ENCODE measurements around the gene FCER2.
"Not testable (repeated sequence)": the region's sequence is repeated elsewhere in the genome, so short reads cannot be mapped to it uniquely, and the experiment has no call there.

The FCER2 gene

DNA sequence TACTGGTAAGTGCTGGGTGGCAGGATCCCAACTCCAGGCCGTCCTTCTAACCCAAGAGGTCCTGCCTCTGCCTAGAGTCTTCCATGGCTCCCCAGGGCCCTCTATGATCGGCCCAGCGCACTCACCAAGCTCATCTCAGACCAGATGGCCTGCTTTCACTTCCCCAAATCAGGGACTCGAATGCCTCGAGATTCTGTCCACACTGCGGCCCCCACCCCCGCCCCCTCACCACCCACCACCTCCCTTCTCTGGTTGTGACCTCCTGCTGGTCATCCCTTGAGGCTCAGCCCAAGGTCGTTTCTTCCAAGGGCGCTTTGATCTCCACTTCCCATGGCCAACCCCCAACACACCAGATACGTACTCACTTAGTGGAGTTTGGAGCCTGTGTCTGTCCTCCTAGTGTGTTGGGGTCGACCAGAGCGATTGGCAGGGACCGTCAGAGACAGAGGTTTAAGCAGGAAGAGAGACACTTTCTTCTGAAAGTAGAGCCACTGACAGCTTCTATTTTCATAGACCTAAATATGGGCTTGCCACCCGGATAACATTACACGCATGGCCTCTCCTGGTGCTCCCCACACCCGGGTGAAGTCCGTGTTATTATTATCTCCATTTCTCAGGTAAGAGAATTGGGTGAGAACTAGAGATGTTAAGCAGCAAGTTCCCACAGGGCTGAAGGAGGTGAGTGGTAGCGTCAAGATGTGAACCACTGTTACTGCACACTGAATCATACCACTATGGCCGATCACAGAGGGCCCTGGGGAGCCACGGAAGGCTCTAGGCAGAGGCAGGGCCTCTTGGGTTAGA, at the start of gene FCER2:
FCER2 (minus strand) TSS at position 478 of the 804 bp plus-strand sequence. CDS start 2,371 bp downstream, outside the sequence.
- no peak for ATAC-seq

DNA sequence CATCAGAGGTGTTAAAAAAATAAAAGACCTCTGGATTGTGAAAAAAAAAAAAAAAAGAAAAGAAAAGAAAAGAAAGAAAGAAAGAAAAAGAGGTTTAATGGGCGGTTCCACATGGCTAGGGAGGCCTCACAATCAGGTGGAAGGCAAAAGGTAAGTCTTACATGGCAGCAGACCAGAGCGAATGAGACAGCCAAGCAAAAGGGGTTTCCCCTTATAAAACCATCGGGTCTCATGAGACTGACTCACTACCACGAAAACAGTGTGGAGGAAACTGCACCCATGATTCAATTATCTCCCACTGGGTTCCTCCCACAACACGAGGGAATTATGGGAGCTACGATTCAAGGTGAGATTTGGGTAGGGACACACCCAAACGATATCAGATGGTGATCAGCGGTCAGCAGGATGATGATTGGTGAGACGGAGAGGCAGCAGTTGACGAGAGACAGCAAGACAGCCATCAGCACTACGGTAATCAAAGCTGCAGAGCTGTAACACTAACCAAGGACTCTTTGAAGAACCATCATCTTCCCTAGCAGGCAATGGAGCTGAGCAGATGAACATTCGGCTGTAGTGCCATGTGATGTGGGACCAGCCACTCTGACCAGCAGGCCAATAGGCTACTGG, 49.3 kb upstream of the FCER2 start:
- peak; percentile 98 to 99 for ATAC-seq

GRCh38 chr19:7748756-7749155, 46.8 kb upstream of the FCER2 start:
- no peak for ATAC-seq

DNA sequence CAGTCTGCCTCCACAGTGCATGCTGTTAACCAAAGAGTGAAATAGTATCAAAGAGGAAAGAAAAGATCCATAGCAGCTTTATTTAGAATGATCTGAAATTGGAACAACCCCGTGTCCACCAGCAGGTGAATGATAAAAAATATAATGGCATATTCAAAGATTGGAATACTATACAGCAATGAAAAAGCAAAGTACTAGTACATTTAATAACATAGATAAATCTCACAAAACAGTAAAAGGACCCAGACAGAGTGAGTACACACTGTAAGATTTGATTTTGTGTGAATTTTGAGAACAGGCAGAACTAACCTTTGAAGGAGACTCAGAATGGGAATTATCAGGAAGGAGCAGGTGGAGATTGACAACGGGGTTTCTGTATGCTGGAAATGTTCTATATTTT, 46.2 kb upstream of the FCER2 start:
- ATAC-seq = no peak

GRCh38 chr19:7746903-7747884, 45.3 kb upstream of the FCER2 start, which contains the start of gene CD209:
CD209 (minus strand) TSS chr19:7747534; CDS start chr19:7747511, 23 bp downstream.
- ATAC-seq = no peak

- ATAC-seq = not testable (repeated sequence)
These were observed 44.4 kb upstream of the FCER2 start for GRCh38 chr19:7746306-7746705.

- ATAC-seq = no peak
These were observed 43.1 kb upstream of the FCER2 start for GRCh38 chr19:7744871-7745650.

GRCh38 chr19:7744199-7744786, 42.4 kb upstream of the FCER2 start:
- ATAC-seq = no peak

GRCh38 chr19:7743425-7743841, 41.5 kb upstream of the FCER2 start:
- peak; percentile 58 to 77 for ATAC-seq

DNA sequence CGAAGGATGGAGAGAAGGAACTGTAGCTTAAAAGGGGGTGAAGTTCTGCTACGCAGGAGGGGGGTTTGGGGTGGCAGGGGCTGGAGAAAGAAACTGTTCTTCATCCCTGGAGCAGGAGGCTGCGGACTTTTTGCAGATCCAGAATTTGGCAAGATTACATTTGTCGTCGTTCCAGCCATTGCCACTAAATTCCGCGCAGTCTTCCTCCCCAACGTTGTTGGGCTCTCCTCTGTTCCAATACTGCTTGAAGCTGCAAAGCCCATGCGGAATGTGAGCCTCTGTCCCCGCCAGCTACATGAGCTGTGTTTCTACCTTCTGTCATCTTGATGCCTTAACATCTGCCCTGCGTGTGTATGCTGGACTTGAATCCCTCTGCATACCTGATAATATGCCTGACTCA, 41.1 kb upstream of the FCER2 start:
- no peak for ATAC-seq

- no peak for ATAC-seq
These were observed 40.6 kb upstream of the FCER2 start for GRCh38 chr19:7742575-7742974.

DNA sequence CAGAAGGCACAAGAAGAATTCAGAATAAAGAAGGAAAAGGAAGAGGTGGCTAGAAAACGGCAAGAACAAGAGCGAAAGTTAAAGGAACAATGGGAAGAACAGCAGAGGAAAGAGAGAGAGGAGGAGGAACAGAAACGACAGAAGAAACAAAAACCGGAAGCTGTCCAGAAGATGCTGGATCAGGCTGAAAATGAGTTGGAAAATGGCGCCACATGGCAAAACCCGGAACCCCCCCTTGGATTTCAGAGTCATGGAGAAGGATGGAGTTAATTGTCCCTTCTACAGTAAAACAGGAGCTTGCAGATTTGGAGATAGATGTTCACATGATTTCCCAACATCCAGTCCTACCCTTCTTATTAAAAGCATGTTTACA, 38.7 kb upstream of the FCER2 start:
- ATAC-seq = no peak

GRCh38 chr19:7739801-7740681, 38.1 kb upstream of the FCER2 start:
- ATAC-seq = no peak

DNA sequence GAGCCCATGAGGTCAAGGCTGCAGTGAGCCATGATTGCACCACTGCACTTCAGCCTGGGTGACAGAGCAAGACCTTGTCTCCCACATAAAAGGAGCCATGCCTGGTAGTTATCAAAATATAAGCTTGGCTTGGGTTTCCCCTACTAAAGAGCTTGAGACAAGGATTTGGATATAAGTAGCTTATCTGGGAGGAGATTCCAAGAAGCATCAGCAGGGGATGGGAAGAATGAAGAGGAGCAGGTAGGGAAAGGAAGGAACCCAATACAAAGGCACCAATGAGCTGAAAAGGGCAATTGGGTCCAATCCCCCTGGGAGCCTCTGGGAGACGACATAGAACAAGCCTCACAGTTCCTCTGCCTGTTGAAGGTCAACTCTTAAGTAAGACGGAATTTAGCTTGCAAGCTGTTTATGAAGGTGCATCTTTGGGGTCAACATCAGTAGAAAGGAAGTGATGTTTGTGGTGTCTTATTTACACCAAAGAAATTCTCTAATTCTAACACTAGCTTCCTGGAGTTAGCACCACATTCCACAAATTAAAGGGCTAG, 37.4 kb upstream of the FCER2 start:
- ATAC-seq = no peak

DNA sequence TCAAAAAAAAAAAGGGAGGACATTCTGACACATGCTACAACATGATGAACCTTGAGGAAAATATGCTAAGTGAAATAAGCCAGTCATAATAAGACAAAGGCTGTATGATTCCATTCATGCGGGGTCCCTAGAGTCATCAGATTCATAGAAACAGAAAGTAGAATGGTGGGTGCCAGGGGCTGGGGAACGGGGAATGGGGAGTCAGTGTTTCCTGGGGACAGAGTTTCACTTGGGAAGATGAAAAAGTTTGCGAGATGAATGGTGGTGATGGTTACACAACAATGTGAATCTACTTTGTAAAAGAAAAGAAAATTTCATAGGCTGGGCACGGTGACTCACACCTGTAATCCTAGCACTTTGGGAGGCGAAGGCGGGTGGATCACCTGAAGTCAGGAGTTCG, 36.1 kb upstream of the FCER2 start:
- peak; percentile 63 to 78 for ATAC-seq

- no peak for ATAC-seq
These were observed 35.3 kb upstream of the FCER2 start for GRCh38 chr19:7737215-7737614.

GRCh38 chr19:7736148-7736547, 34.2 kb upstream of the FCER2 start:
- no peak for ATAC-seq

DNA sequence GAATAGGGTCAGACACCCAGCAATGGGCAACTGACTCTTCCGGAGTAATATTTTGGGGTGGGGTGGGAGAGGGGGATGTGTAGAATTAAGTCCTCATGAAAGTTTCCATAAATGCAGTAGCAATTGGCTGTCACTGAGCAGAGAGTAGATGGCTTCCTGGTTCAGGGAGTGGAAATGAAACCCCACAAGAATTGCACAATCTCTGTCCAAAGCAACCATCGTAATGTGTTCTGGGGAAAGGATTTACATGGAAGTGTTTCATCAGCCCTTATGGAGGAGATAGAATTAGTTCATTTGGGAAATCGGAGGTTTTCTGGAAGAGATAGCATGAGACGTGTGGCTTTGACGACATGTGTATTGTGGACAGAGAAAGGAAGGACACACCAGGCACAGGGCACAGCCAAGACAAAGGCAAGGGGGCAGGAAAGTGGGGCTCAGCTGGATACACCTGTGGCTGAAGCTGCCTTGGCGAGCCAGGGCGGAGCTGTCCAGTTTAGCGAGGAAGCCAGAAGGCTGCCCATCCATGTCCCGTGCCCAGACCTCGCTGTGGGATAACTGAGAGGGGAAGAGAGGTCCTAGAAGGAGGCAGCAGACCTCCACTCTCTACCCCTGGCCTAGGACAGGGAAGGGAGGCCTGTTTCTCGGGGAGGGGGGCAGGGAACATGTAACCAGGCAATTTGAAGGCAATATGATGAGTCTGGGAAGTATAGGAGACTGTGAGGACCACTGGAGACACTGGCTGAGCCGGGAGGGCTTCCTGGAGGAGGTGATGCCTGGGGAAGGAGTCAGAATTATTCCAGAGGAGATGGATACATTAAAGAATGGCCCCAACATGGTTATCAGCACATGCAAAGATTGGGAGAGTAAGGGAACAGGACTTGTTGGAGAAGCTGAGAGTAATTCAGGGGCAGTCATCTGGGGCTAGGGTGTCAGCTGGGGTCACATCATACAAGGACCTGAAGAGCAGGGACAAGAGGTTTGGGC, 32.6 kb upstream of the FCER2 start:
- ATAC-seq = no peak

DNA sequence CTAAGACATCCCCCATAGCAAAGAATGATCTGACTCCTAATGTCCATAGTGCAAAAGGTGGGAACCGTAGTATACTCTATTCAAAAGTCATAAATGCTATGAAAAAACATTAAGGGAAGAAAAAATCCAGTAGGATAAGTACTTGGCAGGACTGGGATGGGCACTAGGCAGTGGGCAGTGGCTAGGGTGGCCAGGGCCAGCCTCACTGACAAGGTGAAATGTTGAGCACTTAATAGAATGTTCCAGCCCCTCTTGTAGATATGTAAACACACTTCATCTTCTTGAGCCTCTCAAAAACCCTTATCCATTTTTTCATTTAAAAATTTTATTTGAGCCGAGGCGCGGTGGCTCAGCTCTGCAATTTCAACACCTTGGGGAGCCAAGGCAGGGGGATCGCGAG, 31.4 kb upstream of the FCER2 start:
- ATAC-seq = no peak

Measured in activated CD4-positive, CD25-positive, alpha-beta regulatory T cell treated with anti-CD3 and anti-CD28 coated beads, Interleukin-2, amount 50 U/mL, for 24 hours (primary cell).